Measurements from ENCODE around the gene HEATR1.
"Not testable (repeated sequence)": the region's sequence is repeated elsewhere in the genome, so short reads cannot be mapped to it uniquely, and the experiment has no call there.

The HEATR1 gene

GRCh38 chr1:236518322-236518721, 86.0 kb downstream of the HEATR1 start:
- Mint-ChIP-seq H3K27ac (no peak overlapping the region), H3K36me3 (ENCODE audit: low read depth) (no peaks in the 10 kb centered on the region), H3K9me3 (no peaks in the 10 kb centered on the region), H3K4me3 (no peak overlapping the region), H3K4me1 (ENCODE audit: low read depth) (peaks cover 22% of the 10 kb centered on the region), H3K27me3 (no peaks in the 10 kb centered on the region)

GRCh38 chr1:236516929-236517704, 87.2 kb downstream of the HEATR1 start:
- Mint-ChIP-seq H3K27ac (peak overlapping the region; percentile 60), H3K4me3 (peak overlapping the region; percentile 67), H3K27me3 (no peaks in the 10 kb centered on the region), H3K36me3 (ENCODE audit: low read depth) (no peaks in the 10 kb centered on the region), H3K4me1 (ENCODE audit: low read depth) (peaks cover 15% of the 10 kb centered on the region), H3K9me3 (no peaks in the 10 kb centered on the region)

- no peaks in the 10 kb centered on the region for H3K9me3 Mint-ChIP-seq
- H3K27me3 Mint-ChIP-seq = peaks cover under 1% of the 10 kb centered on the region
- H3K4me1 Mint-ChIP-seq (ENCODE audit: low read depth) = peaks cover 15% of the 10 kb centered on the region
- no peak overlapping the region for H3K4me3 Mint-ChIP-seq
- H3K36me3 Mint-ChIP-seq (ENCODE audit: low read depth) = no peaks in the 10 kb centered on the region
- H3K27ac Mint-ChIP-seq = no peak overlapping the region
These were observed 88.8 kb downstream of the HEATR1 start for GRCh38 chr1:236515443-236515958.

- Mint-ChIP-seq H3K36me3 (ENCODE audit: low read depth) (no peaks in the 10 kb centered on the region), H3K4me1 (ENCODE audit: low read depth) (peaks cover 15% of the 10 kb centered on the region), H3K27ac (no peak overlapping the region), H3K9me3 (no peaks in the 10 kb centered on the region), H3K27me3 (peaks cover 4% of the 10 kb centered on the region), H3K4me3 (no peak overlapping the region)
These were observed 89.4 kb downstream of the HEATR1 start for GRCh38 chr1:236514703-236515442.

GRCh38 chr1:236511735-236512418, 92.4 kb downstream of the HEATR1 start:
- Mint-ChIP-seq H3K27ac (no peak overlapping the region), H3K4me1 (ENCODE audit: low read depth) (peaks cover 16% of the 10 kb centered on the region), H3K36me3 (ENCODE audit: low read depth) (no peaks in the 10 kb centered on the region), H3K4me3 (no peak overlapping the region), H3K27me3 (peaks cover 4% of the 10 kb centered on the region), H3K9me3 (no peaks in the 10 kb centered on the region)

- Mint-ChIP-seq H3K4me3 (no peak overlapping the region), H3K9me3 (no peaks in the 10 kb centered on the region), H3K4me1 (ENCODE audit: low read depth) (peaks cover 7% of the 10 kb centered on the region), H3K27me3 (peaks cover 4% of the 10 kb centered on the region), H3K36me3 (ENCODE audit: low read depth) (no peaks in the 10 kb centered on the region), H3K27ac (no peak overlapping the region)
These were observed 94.5 kb downstream of the HEATR1 start for GRCh38 chr1:236509647-236510401.

GRCh38 chr1:236509203-236509602, 95.1 kb downstream of the HEATR1 start:
- H3K4me3 Mint-ChIP-seq = no peak overlapping the region
- no peaks in the 10 kb centered on the region for H3K9me3 Mint-ChIP-seq
- H3K27ac Mint-ChIP-seq = no peak overlapping the region
- H3K4me1 Mint-ChIP-seq (ENCODE audit: low read depth) = peaks cover 7% of the 10 kb centered on the region
- H3K36me3 Mint-ChIP-seq (ENCODE audit: low read depth) = no peaks in the 10 kb centered on the region
- H3K27me3 Mint-ChIP-seq = peaks cover 4% of the 10 kb centered on the region

- H3K27me3 Mint-ChIP-seq = peaks cover 4% of the 10 kb centered on the region
- H3K4me3 Mint-ChIP-seq = no peak overlapping the region
- H3K4me1 Mint-ChIP-seq (ENCODE audit: low read depth) = peaks cover 7% of the 10 kb centered on the region
- H3K36me3 Mint-ChIP-seq (ENCODE audit: low read depth) = no peaks in the 10 kb centered on the region
- H3K9me3 Mint-ChIP-seq = no peaks in the 10 kb centered on the region
- H3K27ac Mint-ChIP-seq = peak overlapping the region; percentile 23
These were observed 95.7 kb downstream of the HEATR1 start for GRCh38 chr1:236508593-236509027.

GRCh38 chr1:236507022-236507700, 97.2 kb downstream of the HEATR1 start:
- Mint-ChIP-seq H3K27me3 (peaks cover 4% of the 10 kb centered on the region), H3K9me3 (no peaks in the 10 kb centered on the region), H3K36me3 (ENCODE audit: low read depth) (no peaks in the 10 kb centered on the region), H3K4me1 (ENCODE audit: low read depth) (peaks cover 18% of the 10 kb centered on the region), H3K27ac (no peak overlapping the region), H3K4me3 (no peak overlapping the region)

GRCh38 chr1:236504338-236504737, 100.0 kb downstream of the HEATR1 start:
- H3K27me3 Mint-ChIP-seq; H3K9me3 Mint-ChIP-seq; H3K27ac Mint-ChIP-seq; H3K4me3 Mint-ChIP-seq; H3K36me3 Mint-ChIP-seq (ENCODE audit: low read depth): not testable (repeated sequence)
- H3K4me1 Mint-ChIP-seq (ENCODE audit: low read depth) = peaks cover 18% of the 10 kb centered on the region

GRCh38 chr1:236502972-236503639, 101.2 kb downstream of the HEATR1 start:
- no peaks in the 10 kb centered on the region for H3K36me3 Mint-ChIP-seq (ENCODE audit: low read depth)
- H3K4me3 Mint-ChIP-seq = peak overlapping the region; percentile 37
- H3K9me3 Mint-ChIP-seq = no peaks in the 10 kb centered on the region
- H3K4me1 Mint-ChIP-seq (ENCODE audit: low read depth) = peaks cover 11% of the 10 kb centered on the region
- peak overlapping the region; percentile 64 for H3K27ac Mint-ChIP-seq
- no peaks in the 10 kb centered on the region for H3K27me3 Mint-ChIP-seq

GRCh38 chr1:236502579-236502971, 101.7 kb downstream of the HEATR1 start:
- Mint-ChIP-seq H3K4me3 (peak overlapping the region; percentile 37), H3K27ac (peak overlapping the region; percentile 64), H3K36me3 (ENCODE audit: low read depth) (no peaks in the 10 kb centered on the region), H3K27me3 (no peaks in the 10 kb centered on the region), H3K4me1 (ENCODE audit: low read depth) (peaks cover 11% of the 10 kb centered on the region), H3K9me3 (no peaks in the 10 kb centered on the region)

- Mint-ChIP-seq H3K4me1 (ENCODE audit: low read depth) (peaks cover 11% of the 10 kb centered on the region), H3K36me3 (ENCODE audit: low read depth) (no peaks in the 10 kb centered on the region), H3K27ac (no peak overlapping the region), H3K4me3 (no peak overlapping the region), H3K9me3 (no peaks in the 10 kb centered on the region), H3K27me3 (peaks cover 2% of the 10 kb centered on the region)
These were observed 103.2 kb downstream of the HEATR1 start for GRCh38 chr1:236501093-236501492.
